ENCODE measurements around the gene VSIG10. TPM values are rescaled to one million over a fixed set of nuclear protein-coding genes. Genes with fewer than 3 reads are reported as not detected.
A peak's percentile ranks its signal among the peaks of the same experiment; 100 is the strongest.

Gene VSIG10
- total and polyA plus RNA-seq, 2 of the 13 experiments (the other 11 are each of a cell fraction or from before 2014, with no cell fraction given), result 25.6 to 42.5 TPM

DNA sequence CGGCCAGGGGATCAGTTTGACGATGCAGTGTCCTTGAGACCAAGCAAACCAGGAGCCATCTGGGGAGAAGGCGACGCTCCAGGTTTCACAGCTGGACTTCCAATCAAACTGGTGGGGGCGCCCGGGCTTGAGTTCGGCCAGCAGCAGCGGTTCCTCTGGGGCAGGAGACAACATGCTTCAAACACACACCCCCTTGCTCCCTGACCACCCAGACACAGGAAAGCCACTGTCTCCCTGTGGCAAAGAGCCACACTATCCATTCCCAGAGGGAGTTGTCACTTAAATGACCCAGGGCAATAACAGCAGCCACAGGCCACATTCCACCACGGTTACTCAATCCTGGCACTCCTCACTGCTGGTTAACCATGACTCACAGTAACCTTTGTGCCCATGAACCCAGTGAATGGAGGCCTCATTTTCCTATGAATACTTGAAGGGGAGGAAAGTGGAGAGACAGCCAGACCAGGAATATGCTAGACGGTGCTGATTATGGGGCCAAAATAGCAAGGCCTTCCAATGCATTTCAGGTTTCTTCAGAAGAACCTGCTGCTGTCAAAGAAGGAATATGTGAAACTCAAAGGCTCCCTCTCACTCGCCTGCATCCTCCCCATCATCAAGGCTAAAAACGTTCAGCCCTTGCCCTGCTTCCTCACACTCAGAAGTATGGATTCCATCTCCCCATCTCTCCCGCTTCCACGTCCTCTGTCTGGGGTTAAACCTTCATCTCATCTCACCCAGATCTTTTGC is 51.3 kb downstream of the VSIG10 start (continued):
- TF ChIP-seq, protein P1, sequence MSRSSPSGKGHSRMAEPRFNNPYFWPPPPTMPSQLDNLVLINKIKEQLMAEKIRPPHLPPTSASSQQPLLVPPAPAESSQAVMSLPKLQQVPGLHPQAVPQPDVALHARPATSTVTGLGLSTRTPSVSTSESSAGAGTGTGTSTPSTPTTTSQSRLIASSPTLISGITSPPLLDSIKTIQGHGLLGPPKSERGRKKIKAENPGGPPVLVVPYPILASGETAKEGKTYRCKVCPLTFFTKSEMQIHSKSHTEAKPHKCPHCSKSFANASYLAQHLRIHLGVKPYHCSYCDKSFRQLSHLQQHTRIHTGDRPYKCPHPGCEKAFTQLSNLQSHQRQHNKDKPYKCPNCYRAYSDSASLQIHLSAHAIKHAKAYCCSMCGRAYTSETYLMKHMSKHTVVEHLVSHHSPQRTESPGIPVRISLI (CRISPR knock-in tag; IDR thresholded peaks at IDR 0.05; ENCODE audit: borderline replicate concordance), result 0 out of 2 replicates have a peak, but pooled peaks have one; percentile 52
- TF ChIP-seq ZNF619 (CRISPR knock-in tag; IDR thresholded peaks at IDR 0.05), result peak; percentile 66; the same call in 1 of the 2 replicates
- TF ChIP-seq, protein P2, sequence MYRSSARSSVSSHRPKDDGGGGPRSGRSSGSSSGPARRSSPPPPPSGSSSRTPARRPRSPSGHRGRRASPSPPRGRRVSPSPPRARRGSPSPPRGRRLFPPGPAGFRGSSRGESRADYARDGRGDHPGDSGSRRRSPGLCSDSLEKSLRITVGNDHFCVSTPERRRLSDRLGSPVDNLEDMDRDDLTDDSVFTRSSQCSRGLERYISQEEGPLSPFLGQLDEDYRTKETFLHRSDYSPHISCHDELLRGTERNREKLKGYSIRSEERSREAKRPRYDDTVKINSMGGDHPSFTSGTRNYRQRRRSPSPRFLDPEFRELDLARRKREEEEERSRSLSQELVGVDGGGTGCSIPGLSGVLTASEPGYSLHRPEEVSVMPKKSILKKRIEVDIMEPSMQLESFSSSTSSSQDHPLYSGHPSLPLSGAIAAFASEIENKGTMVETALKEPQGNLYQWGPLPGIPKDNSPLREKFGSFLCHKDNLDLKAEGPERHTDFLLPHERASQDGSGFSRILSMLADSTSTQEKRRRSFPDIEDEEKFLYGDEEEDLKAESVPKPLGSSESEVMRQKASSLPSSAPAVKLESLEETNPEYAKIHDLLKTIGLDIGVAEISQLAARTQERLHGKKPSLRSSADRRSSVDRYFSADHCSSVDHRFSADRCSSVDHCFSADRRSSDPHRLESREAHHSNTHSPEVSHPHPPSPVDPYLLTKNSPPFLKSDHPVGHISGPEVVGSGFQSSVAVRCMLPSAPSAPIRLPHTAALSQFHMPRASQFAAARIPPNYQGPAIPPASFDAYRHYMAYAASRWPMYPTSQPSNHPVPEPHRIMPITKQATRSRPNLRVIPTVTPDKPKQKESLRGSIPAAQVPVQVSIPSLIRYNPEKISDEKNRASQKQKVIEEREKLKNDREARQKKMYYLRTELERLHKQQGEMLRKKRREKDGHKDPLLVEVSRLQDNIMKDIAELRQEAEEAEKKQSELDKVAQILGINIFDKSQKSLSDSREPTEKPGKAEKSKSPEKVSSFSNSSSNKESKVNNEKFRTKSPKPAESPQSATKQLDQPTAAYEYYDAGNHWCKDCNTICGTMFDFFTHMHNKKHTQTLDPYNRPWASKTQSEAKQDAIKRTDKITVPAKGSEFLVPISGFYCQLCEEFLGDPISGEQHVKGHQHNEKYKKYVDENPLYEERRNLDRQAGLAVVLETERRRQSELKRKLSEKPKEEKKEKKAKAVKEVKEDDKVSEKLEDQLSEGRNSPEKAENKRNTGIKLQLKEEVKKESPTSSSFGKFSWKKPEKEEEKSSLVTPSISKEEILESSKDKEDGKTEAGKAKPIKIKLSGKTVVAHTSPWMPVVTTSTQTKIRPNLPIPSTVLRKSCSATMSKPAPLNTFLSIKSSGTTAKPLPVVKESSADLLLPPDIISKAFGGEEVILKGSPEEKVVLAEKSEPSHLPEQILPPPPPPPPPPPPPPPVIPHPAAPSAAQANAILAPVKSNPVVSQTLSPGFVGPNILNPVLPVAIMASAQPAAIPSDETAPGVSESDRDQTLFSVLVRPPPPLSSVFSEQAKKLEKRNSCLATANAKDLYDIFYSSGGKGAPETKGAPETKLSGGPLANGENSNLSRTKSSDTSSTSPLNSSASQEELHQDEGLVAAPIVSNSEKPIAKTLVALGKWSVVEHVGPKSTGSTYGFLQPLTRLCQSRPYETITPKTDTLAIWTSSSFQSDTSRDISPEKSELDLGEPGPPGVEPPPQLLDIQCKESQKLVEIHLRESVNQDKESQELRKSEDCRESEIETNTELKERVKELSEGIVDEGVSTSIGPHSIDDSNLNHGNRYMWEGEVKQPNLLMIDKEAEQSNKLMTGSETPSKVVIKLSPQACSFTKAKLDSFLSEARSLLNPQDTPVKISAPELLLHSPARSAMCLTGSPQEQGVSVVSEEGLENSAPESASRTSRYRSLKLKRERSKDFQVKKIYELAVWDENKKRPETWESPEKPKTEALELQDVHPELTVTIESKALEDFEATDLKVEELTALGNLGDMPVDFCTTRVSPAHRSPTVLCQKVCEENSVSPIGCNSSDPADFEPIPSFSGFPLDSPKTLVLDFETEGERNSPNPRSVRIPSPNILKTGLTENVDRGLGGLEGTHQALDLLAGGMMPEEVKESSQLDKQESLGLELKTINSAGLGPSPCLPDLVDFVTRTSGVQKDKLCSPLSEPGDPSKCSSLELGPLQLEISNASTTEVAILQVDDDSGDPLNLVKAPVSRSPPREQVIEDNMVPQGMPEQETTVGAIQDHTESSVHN (CRISPR knock-in tag; IDR thresholded peaks at IDR 0.05), result no peak; the same call in 1 of the 2 replicates
- peak; percentile 81; the same call in 1 of the 2 replicates for TF ChIP-seq ZNF891 (CRISPR knock-in tag; IDR thresholded peaks at IDR 0.05)
- TF ChIP-seq SMARCC2 (IDR thresholded peaks at IDR 0.05), result peak; percentile 84; the same call in 1 of the 2 replicates
- TF ChIP-seq, protein P3, sequence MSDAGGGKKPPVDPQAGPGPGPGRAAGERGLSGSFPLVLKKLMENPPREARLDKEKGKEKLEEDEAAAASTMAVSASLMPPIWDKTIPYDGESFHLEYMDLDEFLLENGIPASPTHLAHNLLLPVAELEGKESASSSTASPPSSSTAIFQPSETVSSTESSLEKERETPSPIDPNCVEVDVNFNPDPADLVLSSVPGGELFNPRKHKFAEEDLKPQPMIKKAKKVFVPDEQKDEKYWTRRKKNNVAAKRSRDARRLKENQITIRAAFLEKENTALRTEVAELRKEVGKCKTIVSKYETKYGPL (CRISPR knock-in tag; IDR thresholded peaks at IDR 0.05), result no peak
- peak; percentile 78 for TF ChIP-seq NR2F2 (IDR thresholded peaks at IDR 0.05; ENCODE audit: borderline replicate concordance, low read depth)
- TF ChIP-seq ZNF235 (CRISPR knock-in tag; IDR thresholded peaks at IDR 0.05; ENCODE audit: borderline replicate concordance), result no peak
- TF ChIP-seq, protein P4, sequence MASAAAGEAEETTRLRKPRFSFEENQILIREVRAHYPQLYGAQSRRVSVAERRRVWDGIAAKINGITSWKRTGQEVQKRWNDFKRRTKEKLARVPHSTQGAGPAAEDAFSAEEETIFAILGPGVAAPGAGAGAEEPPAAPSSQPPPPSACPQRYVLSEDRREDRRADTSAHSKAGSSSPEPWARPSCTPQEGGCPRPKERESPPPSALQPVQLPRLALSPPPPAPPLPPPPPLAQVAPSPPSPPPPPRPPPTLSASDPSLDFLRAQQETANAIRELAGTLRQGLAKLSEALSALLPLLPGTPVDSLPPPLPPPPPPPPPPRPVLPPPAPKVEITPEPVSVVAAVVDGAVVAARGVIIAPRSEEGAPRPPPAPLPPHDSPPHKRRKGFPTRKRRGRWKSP (CRISPR knock-in tag; IDR thresholded peaks at IDR 0.05), result peak; percentile 77; the same call in 1 of the 2 replicates
- TF ChIP-seq ZNF564 (CRISPR knock-in tag; IDR thresholded peaks at IDR 0.05), result 0 out of 2 replicates have a peak, but pooled peaks have one; percentile 49
- TF ChIP-seq MED13 (CRISPR knock-in tag; IDR thresholded peaks at IDR 0.05), result no peak
- no peak for TF ChIP-seq ZNF768 (CRISPR knock-in tag; IDR thresholded peaks at IDR 0.05)
- no peak; the same call in none of the 2 replicates for TF ChIP-seq ZNF772 (CRISPR knock-in tag; IDR thresholded peaks at IDR 0.05)
- peak; percentile 97 for TF ChIP-seq JUNB (CRISPR knock-in tag; IDR thresholded peaks at IDR 0.05; ENCODE audit: borderline replicate concordance)
- peak; percentile 86; the same call in 1 of the 2 replicates for TF ChIP-seq FOXO1 (CRISPR knock-in tag; IDR thresholded peaks at IDR 0.05)
- no peak for TF ChIP-seq ZFP41 (CRISPR knock-in tag; IDR thresholded peaks at IDR 0.05; ENCODE audit: borderline replicate concordance)
- peak; percentile 91 for TF ChIP-seq POGZ (CRISPR knock-in tag; IDR thresholded peaks at IDR 0.05)
- TF ChIP-seq ZNF607 (CRISPR knock-in tag; IDR thresholded peaks at IDR 0.05; ENCODE audit: borderline replicate concordance), result no peak
